NB4 (cell line): Measurements from ENCODE around the gene RNF125.

Experiments used
- MYC ChIP-seq: IDR thresholded peaks from 2 replicates; pipeline ENCODE4 v1.6.1; 2011; ENCODE audit warnings: low read depth, low read length
- POLR2A ChIP-seq: IDR thresholded peaks from 2 replicates; pipeline ENCODE4 v1.6.1; 2011; ENCODE audit warnings: mild to moderate bottlenecking; ENCODE audit not compliant: insufficient read length; ENCODE audit errors: extremely low read depth
- TF ChIP-seq, protein P1 (sequence below): IDR thresholded peaks from one replicate; pipeline ENCODE4 v1.5.1; 2012; ENCODE audit warnings: low read depth, low read length
- TF ChIP-seq, protein P2 (sequence below): IDR thresholded peaks from 2 replicates; pipeline ENCODE4 v1.6.1; 2011; ENCODE audit warnings: low read depth, low read length

DNA sequence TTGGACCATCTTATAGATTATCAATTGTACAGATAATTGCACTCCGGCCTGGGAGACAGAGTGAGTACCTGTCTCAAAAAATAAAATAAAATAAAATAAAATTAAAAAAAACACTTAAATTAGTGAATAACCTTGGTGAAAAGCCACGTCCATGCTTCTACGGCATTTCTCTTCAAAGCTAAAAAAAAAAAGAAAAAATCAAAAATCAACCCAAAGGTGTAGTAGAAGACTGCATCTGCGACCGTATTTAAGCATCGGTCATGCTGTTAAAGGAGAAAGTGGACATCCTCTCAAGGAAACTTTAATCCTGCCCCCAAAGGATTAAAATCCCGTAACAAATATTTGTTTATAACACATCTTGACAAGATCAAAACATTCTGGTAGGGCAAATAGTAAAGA lies 72.7 kb downstream of the RNF125 start:
- TF ChIP-seq, protein P1, sequence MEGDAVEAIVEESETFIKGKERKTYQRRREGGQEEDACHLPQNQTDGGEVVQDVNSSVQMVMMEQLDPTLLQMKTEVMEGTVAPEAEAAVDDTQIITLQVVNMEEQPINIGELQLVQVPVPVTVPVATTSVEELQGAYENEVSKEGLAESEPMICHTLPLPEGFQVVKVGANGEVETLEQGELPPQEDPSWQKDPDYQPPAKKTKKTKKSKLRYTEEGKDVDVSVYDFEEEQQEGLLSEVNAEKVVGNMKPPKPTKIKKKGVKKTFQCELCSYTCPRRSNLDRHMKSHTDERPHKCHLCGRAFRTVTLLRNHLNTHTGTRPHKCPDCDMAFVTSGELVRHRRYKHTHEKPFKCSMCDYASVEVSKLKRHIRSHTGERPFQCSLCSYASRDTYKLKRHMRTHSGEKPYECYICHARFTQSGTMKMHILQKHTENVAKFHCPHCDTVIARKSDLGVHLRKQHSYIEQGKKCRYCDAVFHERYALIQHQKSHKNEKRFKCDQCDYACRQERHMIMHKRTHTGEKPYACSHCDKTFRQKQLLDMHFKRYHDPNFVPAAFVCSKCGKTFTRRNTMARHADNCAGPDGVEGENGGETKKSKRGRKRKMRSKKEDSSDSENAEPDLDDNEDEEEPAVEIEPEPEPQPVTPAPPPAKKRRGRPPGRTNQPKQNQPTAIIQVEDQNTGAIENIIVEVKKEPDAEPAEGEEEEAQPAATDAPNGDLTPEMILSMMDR: no peak
- TF ChIP-seq, protein P2, sequence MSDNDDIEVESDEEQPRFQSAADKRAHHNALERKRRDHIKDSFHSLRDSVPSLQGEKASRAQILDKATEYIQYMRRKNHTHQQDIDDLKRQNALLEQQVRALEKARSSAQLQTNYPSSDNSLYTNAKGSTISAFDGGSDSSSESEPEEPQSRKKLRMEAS: no peak
- TF ChIP-seq POLR2A (no peak), MYC (no peak)
